HepG2 (cell line): ENCODE results near the gene NACAD. TPM values are rescaled to one million over a fixed set of nuclear protein-coding genes. Genes with fewer than 3 reads are reported as not detected.

Experiments
- FIP1L1 ChIP-seq: fragments of 200-400 bp; formaldehyde crosslinking; IDR thresholded peaks from 2 replicates; pipeline ENCODE4 v1.6.1; 2018; ENCODE audit warnings: low read depth, mild to moderate bottlenecking, low read length, moderate library complexity, borderline replicate concordance; ENCODE audit not compliant: insufficient read depth
- KLF6 ChIP-seq: IDR thresholded peaks from 2 replicates; pipeline ENCODE4 v1.8.0; 2016; ENCODE audit warnings: missing biosample characterization, missing genetic modification reagents
- NONO ChIP-seq, 2 experiments: fragments of 450-650 bp in 1 of 2; sonication (generic) in 1 of 2; formaldehyde crosslinking in 1 of 2; IDR thresholded peaks in 1 of 2; conservative IDR thresholded peaks in 1 of 2; 2 replicates each; pipeline versions ENCODE4 v1.6.1 to v1.8.0; 2017 to 2022; ENCODE audit warnings: mild to moderate bottlenecking in 1 of 2, missing genetic modification reagents in 1 of 2, moderate library complexity in 1 of 2
- RAD51 ChIP-seq: fragments of 450-650 bp; IDR thresholded peaks from 2 replicates; pipeline ENCODE4 v1.6.1; 2016; ENCODE audit warnings: borderline replicate concordance
- RBM22 ChIP-seq: fragments of 200-400 bp; formaldehyde crosslinking; optimal IDR thresholded peaks from 2 replicates; pipeline ENCODE3; 2017; ENCODE audit warnings: mild to moderate bottlenecking, low read length, moderate library complexity
- THRA ChIP-seq: sonication (generic); formaldehyde crosslinking; IDR thresholded peaks from 2 replicates; pipeline ENCODE4 v1.4.0; 2020; ENCODE audit warnings: missing genetic modification reagents, borderline replicate concordance
- ZBED4 ChIP-seq: sonication (generic); formaldehyde crosslinking; IDR thresholded peaks from 2 replicates; pipeline ENCODE4 v1.4.0; 2020; ENCODE audit warnings: missing genetic modification reagents, borderline replicate concordance
- ZBTB21 ChIP-seq: sonication (generic); formaldehyde crosslinking; IDR thresholded peaks from 2 replicates; pipeline ENCODE4 v1.4.0; 2020; ENCODE audit warnings: missing genetic modification reagents
- ZBTB39 ChIP-seq: sonication (generic); formaldehyde crosslinking; IDR thresholded peaks from 2 replicates; pipeline ENCODE4 v1.5.0; 2020; ENCODE audit warnings: missing genetic modification reagents
- ZNF607 ChIP-seq: sonication (generic); formaldehyde crosslinking; IDR thresholded peaks from 2 replicates; pipeline ENCODE4 v1.5.1; 2020; ENCODE audit warnings: missing genetic modification reagents, mild to moderate bottlenecking, borderline replicate concordance
- ZNF609 ChIP-seq: sonication (generic); formaldehyde crosslinking; IDR thresholded peaks from 2 replicates; pipeline ENCODE4 v1.4.0; 2020; ENCODE audit warnings: mild to moderate bottlenecking, missing genetic modification reagents, borderline replicate concordance
- ZNF614 ChIP-seq: IDR thresholded peaks from 2 replicates; pipeline ENCODE4 v1.6.1; 2018; ENCODE audit warnings: missing biosample characterization, missing genetic modification reagents, inconsistent platforms, borderline replicate concordance
- ZNF678 ChIP-seq: sonication (generic); formaldehyde crosslinking; IDR thresholded peaks from 2 replicates; pipeline ENCODE4 v1.4.0; 2020; ENCODE audit warnings: mild to moderate bottlenecking, missing genetic modification reagents
- ZSCAN29 ChIP-seq: sonication (generic); formaldehyde crosslinking; conservative IDR thresholded peaks from 2 replicates; pipeline ENCODE4 v1.4.0; 2020; ENCODE audit warnings: mild to moderate bottlenecking, missing genetic modification reagents
- polyA plus RNA-seq, 8 experiments: library from polyadenylated mRNA; depleted of rRNA in 3 of 8; stranded (reverse) in 7 of 8; unstranded in 1 of 8; fragments of >200 nt; fragmentation: Illumina TruSeq in 4 of 8; extraction: Trizol in 4 of 8; gene quantifications; 2 replicates each; pipeline versions ENCODE4 v1.2.1 to v1.2.3, GENCODE V29; 2011 to 2016; ENCODE audit warnings: low read depth in 4 of 8, missing spikeins in 1 of 8, mixed read lengths in 1 of 8; ENCODE audit not compliant: insufficient read depth in 1 of 8
- total RNA-seq, 5 experiments: library from RNA; depleted of rRNA; stranded (reverse); fragments of >200 nt; fragmentation: Illumina TruSeq; extraction: Trizol; gene quantifications; 2 replicates each; pipeline ENCODE4 v1.2.3, GENCODE V29; 2016; ENCODE audit warnings: low read depth in 1 of 5

NACAD gene
- total and polyA plus RNA-seq, 2 of the 13 experiments (the other 11 are each of a cell fraction or from before 2014, with no cell fraction given), result 0.04 TPM; not detected in 1

- TF ChIP-seq ZNF609 (CRISPR knock-in tag) (peak; percentile 74), THRA (CRISPR knock-in tag) (peak; percentile 65), ZSCAN29 (CRISPR knock-in tag) (peak; percentile 91), FIP1L1 (no peak), NONO (IDR thresholded peaks at IDR 0.05) (no peak), NONO (CRISPR knock-in tag; conservative IDR thresholded peaks at IDR 0.05) (peak; percentile 99), ZBTB39 (CRISPR knock-in tag) (peak; percentile 85; the same call in 1 of the 2 replicates), KLF6 (CRISPR knock-in tag) (peak; percentile 91), ZBED4 (CRISPR knock-in tag) (peak; percentile 58; the same call in 1 of the 2 replicates), ZBTB21 (0 out of 2 replicates have a peak, but pooled peaks have one; percentile 61), RAD51 (no peak), ZNF607 (CRISPR knock-in tag) (peak; percentile 96), RBM22 (peak; percentile 70), ZNF614 (CRISPR knock-in tag) (peak; percentile 60; the same call in 1 of the 2 replicates), ZNF678 (CRISPR knock-in tag) (peak; percentile 79; the same call in 1 of the 2 replicates)
Measured at GRCh38 chr7:45111298-45112223, 22.8 kb upstream of the NACAD start, which contains the start of gene TBRG4 (continued).
